HG02763 (cell line): Measurements from ENCODE around the gene BLM.
"Not testable (repeated sequence)": the region's sequence is repeated elsewhere in the genome, so short reads cannot be mapped to it uniquely, and the experiment has no call there.

Source experiments
- ATAC-seq: cut with Tn5 transposase; IDR thresholded peaks from one replicate; pipeline ENCODE4 v1.9.1; 2021; ENCODE audit warnings: mild to moderate bottlenecking, moderate library complexity; ENCODE audit not compliant: unreplicated experiment

Gene BLM

DNA sequence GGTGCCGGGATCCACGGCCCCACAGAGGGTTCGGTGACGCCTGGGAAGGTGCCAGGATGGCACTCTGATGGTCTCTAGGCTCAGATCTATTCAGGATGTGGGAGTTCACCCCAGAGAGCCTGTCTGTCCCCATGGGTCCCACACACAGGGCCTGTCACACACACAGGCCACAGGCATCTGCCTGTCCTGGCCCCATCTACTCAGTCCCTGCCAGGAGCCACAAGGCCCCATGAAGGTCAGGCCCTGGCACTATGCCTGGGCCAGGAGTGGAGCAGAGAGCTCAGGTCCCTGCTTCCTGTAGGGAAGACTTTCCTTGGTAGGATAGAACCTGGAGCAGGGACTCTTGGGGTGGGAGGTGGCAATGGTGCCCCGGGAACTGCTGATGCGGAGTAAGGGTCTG lies 102.2 kb downstream of the BLM start:
- ATAC-seq = no peak

DNA sequence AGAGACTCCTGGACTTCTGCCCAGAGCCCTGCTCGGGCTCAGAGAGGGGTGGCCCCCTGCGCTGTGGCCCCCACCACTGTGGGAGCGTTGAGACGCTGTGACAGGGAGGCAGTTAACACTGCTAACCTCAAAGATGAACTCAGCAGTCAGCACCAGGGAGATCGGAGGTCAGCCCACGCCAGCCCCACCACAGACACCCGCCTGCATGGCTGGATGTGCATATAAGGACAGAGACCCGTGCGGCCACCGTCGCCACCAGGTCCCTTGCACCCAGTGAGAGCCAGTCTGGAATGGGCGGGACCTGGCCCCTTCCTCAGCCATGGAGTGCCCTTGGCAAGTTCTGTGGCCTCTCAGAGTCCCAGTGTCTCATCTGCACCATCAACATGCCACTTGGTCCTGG lies 102.7 kb downstream of the BLM start:
- no peak for ATAC-seq

DNA sequence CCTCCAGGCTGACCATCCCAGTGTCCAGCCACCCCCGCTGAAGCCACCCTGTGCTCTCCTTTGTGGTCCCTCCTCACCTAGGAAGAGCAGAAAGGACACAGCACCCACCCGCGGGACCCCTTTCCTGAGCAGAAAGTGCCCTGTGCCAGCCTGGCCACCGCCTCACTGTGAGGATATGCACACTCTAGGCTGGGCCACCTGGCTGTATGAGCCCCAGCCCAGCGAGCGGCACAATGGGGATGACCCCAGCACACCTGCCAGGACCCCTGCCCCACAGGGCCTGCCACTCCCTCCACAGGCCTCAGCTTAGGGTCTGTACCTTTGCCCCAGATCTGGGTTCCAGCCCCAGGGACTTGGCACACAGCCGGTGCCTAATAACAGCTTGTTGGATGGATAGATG lies 103.3 kb downstream of the BLM start:
- ATAC-seq = no peak

DNA sequence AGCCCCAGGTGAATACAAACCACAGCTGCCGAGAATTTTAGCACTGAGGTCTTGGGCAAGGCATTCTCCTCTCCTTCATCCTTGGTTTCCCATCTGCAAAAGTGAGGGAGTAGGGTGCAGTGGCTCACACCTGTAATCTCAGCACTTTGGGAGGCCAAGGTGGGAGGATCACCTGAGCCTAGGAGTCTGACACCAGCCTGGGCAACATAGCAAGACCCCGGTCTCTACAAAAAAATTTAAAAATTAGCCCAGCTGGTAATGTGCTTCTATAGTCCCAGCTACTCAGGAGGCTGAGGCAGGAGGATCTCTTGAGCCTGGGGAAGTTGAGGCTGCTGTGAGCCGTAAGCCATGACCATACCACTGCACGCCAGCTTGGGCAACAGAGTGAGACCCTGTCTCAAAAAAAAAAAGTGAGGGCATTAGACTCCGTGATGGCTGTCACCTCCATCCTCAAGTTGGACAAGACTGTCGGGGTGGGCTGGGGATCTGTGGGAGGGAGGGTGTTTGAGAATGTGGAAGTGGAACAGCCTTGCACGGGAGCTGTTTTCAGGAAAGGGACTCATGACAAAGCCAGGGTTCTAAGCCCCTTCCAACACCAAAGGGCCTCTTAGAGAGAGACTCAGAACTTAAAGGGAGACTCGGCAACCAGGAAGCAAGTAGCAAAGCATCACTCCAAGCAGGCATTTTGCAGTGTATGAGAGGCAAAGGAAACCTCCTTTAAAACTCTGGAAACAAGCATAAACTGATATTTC lies 105.2 kb downstream of the BLM start:
- ATAC-seq = no peak

DNA sequence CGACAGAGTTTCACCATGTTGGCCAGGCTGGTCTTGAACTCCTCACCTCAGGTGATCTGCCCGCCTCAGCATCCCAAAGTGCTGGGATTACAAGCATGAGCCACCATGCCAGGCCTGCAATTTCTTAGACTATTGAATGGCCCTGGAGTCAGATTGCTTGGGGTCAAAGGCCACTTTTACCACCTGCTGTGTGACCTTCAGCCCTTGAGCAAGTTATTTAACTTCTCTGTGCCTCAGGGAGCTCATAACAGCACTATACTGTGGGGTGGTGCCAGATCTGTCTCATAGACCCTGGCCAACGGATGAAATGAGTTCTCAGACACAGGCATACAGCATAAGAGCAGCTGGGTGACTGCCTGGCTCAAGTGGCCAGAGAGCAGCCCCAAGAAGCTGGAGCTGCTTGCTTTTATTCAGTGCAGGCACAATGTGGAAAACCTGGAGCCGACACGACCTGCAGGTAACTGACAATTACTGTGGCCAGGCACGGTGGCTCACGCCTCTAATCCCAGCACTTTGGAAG lies 106.4 kb downstream of the BLM start:
- no peak for ATAC-seq

DNA sequence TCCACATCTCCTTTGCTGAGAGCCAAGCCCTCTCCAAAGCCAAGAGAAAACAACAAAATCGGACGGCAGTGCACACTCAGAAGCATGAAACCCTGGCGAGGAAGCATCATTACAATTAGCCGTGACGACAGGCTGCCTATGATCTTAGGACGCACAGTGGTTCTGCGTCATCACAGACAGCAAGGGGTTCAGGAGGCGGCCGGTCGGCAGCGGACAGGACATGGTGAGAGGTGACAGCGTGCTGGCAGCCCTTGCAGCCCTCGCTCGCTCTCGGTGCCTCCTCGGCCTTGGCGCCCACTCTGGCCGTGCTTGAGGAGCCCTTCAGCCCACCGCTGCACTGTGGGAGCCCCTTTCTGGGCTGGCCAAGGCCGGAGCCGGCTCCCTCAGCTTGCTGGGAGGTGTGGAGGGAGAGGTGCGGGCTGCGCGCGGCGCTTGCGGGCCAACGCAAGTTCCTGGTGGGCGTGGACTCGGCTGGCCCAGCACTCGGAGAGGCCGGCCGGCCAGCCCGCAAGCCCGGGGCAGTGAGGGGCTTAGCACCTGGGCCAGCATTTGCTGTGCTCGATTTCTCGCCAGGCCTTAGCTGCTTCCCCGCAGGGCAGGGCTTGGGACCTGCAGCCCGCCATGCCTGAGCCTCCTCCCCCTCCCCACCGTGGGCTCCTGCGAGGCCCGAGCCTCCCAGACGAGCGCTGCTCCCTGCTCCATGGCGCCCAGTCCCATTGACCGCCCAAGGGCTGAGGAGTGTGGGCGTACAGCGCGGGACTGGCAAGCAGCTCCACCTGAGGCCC lies 108.2 kb downstream of the BLM start:
- ATAC-seq = not testable (repeated sequence)

DNA sequence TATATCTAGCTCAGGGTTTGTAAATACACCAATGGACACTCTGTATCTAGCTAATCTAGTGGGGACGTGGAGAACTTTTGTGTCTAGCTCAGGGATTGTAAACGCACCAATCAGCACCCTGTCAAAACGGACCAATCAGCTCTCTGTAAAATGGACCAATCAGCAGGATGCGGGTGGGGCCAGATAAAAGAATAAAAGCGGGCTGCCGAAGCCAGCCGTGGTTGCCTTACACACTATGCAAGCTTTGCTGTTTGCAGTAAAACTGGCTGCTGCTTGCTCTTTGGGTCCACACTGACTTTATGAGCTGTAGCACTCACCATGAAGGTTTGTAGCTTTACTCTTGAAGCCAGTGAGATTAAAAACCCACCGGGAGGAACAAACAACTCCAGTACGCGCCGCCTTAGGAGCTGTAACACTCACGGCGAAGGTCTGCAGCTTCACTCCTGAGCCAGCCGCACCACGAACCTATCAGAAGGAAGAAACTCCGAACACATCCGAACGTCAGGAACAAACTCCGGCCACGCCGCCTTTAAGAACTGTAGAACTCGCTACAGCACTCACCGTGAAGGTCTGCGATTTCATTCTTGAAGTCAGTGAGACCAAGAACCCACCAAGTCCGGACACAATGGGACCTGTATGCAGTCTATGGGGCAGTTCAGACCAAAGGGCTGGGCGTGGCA lies 109.2 kb downstream of the BLM start:
- not testable (repeated sequence) for ATAC-seq

DNA sequence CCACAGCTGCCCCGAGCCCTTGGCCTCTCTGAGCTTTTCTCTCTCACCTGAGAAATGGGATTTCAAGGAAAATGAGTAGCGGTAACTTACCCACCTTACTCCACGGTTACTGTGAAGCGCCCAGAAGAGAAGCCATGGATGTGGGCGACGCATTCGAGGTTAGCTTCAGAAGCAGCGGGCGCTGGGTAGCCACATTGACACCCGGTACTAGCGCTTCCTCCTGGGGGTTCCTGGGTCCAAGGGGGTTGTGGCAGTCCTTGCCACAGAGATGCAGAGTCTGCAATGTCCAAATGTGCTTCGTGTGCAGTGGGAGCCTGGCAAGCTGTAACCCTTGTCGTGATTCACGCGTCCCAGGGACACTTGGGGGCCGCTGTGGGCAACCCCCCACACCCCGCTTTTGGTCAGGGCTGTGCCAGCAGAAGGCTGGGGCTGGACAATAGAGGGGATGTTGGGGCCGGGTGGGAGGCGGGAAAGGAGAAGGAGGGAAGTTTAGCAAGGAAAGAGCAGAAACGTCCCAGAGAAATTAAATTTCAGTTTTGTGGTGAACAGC lies 109.8 kb downstream of the BLM start:
- ATAC-seq = no peak

DNA sequence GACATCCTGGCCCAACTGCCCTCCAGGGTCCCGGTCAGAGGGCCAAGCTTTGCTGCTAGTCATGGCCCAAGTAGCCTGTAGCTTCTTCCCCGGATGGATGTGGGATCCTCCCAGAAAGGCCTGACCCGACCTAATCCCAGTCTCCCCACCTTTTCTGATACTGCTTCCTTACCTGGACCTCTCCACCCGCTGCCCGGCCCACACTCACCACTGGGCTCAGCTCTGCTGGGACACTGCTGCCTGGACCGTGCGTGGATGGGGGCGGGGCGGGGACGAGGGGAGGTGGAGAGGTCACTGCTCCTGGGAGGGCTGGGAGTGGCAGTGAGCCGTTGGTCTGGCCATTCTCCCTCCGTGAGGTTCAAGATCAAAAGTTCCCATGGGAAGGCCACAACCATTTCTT lies 111.0 kb downstream of the BLM start:
- ATAC-seq = no peak

DNA sequence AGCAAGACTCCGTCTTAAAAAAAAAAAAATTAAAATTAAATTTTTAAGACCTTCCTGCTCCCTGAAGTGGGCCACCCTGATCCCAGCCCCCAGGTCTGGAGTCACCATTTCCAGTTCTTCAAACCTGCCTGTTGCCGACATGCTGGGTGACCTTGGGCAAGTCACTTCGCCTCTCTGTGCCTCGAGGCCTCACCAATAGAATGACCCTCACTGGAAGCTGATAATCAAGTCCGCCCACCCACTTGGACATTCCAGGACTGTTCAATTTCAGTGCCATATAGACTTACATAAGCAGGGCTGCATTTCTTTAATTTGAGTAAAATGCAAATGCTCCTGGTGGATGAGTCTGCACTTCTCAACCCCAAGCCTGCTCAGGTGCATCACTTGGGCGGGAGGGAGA lies 112.0 kb downstream of the BLM start:
- no peak for ATAC-seq

DNA sequence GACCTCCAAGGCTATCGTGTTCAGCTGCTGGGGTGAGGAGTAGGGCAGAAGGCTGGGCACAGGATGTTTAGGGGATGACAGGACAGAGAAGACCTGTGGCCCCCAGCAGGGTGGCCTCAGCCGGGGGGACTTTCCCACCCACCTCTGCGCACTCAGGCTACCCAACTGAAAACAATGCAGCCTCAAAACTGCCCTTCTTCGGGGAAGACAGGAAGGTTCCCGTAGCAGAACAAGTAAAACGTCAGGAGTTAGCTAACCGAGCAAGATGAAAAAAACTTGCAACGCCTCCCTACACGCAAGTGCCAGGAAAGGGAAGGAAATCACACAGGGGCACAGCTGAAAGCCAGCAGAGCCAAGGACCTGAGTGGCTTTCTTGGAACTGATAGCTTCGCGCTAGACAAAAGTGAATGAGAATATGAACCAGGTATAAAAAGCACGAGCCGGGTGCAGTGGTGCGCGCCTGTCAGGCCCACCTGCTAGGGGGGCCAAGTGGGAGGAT lies 112.8 kb downstream of the BLM start:
- no peak for ATAC-seq

DNA sequence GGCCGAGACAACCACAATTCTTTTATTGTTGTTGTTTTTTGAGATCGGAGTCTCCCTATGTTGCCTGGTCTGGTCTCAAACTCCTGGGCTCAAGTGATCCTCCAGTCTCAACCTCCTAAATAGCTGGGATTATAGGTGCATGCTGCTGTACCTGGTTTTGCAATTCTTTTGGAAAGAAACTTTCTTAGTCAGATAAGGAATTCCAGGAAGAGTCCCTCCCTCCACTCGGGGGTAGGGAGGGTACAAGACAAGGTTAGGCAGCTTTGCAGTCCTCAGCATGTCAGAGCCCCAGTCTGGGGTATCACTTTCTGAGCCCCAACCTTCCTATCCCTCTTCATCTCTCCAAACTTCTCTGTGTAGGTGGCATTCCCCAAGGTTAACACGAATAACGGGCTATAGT lies 117.5 kb downstream of the BLM start:
- no peak for ATAC-seq

DNA sequence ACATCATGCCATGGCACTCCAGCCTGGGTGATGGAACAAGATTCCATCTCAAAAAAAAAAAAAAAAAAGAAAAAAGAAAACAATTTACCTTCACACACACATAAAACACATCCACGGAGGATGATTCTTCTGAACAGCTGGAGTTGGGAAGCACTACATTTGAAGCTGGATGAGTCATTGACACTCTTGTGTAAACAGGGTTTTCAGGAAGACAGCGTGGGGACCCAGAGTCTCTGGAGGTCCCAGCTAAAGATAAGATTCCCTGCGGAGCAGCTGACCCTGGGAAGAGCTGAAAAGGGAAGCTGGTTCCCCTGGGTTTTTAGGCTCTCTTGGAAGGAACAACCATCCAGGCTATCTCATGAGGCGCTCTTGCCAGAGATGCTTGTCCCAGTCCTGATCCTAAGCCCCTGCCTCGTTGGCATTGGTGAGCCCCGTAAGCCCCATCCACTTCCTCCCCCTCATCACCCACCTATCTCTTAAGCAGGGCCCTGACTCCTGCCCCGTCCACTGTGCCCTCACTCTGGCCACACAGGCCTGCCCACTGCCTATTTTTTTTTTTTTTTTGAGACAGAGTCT lies 119.2 kb downstream of the BLM start:
- ATAC-seq = no peak

DNA sequence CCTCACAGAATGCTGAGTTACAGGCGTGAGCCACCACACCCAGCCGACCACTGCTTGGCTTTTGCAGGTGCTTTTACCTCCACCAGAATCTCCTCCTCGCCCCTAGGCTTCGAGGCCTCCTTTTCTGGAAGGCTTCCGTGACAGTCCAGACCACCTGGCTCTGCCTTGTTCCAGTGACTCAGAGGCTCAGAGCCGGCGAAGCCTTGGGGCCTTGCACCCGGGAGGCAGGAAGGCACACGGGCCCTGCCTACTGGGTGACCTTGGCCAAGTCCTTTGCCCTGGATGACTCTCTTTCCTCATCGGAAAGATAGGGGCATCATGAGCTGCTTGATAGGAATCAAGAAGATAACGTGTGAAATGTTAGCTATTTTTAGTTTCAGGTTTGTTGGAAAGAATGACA lies 119.9 kb downstream of the BLM start:
- no peak for ATAC-seq

DNA sequence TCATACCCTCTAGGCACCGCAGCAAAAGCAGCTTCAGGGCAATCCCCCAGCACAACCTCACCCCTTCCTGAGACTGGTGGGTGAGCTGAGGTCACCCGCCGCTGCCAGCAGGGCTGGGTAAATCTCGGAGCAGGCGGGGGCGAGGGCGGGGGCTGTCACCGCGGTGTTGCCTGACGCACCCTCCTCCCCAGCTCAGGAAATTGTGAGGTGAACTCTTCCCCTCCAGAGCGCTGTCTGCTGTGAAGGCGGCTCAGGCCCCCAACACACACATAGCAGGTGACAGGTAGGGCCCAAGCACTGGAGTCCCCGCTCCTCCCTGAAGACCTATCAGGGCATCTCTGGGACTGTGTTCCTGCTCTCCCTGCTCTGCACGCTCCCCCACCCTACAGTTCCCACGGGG lies 121.0 kb downstream of the BLM start:
- no peak for ATAC-seq

DNA sequence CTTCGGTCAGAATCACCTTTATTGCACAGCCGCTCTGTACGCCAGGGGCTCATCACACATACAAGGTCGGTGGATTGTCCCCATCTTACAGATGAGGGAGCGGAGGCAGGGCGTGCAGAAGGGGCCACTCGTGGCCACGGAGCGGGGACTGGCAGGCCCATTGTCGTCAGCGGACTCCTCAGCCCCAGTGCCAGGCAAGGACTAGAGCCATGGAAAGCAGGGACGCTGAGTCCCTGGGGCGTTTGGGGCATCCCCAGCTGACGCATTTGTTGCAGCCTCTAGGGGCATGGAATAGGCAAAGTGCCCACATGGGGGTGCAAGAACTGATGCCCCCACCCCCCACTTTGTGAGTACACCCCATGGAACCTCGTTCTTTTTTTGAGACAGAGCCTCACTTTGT lies 121.4 kb downstream of the BLM start:
- no peak for ATAC-seq

DNA sequence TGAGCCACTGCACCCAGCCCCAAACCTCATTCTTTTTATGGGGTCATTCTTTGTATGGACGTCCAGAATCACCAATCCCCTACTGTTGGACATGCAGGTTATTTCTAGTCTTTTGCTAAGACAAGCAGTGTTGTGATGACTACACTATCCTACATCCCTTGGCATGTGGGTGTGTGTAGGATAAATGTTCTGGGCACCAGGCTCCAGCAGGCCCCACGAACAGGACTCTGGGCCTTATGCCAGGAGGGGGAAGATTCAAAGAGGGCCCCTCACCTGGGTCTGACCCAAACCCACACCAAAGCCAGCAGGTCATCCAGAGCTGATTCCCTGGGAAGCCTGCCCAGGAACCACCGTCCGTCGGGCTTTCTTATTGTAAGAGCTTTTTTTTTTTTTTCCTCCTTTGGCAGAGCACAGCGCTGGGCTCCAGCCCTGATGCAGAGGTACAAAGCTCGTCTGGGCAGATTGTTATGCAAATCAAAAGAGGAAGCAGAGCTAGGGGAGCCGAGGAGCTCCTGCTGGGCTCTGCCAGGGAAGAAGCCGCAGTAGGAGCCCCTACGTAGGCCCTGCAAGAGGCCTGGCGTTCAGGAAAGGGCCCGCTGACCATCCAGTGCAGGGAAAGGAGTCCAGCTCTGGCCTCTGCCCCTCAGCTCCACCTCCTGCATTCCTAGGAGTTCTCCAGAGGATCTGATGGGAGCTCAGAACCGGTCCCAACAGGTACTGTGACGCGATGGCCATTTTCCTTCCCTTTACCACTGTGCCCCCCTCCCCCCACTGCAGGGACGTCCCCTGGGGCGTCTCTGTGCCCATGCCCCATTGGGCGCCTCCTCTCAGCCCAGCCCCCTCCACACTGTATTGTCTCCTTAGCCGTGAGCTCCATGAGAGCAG lies 122.3 kb downstream of the BLM start:
- ATAC-seq = peak; percentile 82

DNA sequence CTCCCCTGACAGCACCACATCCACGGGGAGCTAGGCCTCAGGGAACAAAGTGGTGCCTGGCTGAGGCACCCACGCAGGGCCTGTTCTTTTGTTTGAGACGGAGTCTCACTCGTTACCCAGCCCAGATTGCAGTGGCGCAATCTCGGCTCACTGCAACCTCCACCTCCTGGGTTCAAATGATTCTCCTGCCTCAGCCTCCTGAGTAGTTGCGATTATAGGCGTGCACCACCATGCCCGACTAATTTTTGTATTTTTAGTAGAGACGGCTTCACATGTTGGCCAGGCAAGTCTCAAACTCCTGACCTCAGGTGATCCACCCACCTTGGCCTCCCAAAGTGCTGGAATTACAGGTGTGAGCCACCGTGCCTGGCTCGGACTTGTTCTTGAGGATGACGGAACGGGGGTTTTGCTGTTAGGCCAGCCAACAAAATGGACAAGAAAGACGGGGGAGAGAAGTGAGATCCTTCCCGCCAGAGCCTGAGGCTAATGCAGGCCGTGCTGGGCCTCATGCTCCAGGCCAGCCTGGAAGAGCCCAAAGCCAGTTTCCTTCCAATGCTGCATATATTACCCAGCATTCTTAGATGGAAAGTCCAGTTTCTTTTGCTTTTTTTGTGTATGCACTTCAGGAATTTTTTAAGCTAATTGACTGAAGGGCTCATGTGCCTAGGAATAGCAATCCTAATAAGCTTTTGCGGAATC lies 123.2 kb downstream of the BLM start:
- no peak for ATAC-seq

DNA sequence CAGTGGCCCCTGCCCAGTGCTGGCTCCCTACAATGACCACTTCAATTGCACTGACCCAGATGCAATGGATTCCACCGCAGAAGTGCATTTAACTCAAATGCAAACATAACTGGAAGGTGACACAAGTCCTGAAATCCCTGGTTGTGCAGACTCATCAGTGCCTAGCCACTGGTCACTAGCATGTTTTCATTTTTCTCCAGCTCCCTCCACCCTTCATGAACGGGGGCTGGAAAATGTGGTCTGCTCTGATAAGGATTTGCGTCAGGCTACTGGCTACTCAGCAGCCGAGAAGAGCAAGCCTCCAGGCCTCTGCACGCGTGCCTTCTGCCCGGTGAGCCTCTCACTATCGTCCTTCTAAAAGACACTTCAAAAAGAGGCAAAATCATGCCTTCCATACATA lies 123.8 kb downstream of the BLM start:
- ATAC-seq = no peak
